Muscle of leg (tissue), 11 donors: ENCODE measurements around the gene HDAC7. TPM values are rescaled to one million over a fixed set of nuclear protein-coding genes. Genes with fewer than 3 reads are reported as not detected.
"Not testable (repeated sequence)": the region's sequence is repeated elsewhere in the genome, so short reads cannot be mapped to it uniquely, and the experiment has no call there.

ENCODE experiments used
- DNase-seq: peaks from one replicate; pipeline ENCODE4 v3.0.0; 2013
- H3K27ac ChIP-seq: one replicate; pipeline ENCODE4 v1.5.1; 2013; ENCODE audit warnings: mild to moderate bottlenecking, low read length, control low read depth
- H3K27me3 ChIP-seq: one replicate; pipeline ENCODE4 v1.6.1; 2013; ENCODE audit warnings: low read length; ENCODE audit not compliant: control insufficient read depth, insufficient read depth
- H3K36me3 ChIP-seq: one replicate; pipeline ENCODE4 v1.6.1; 2013; ENCODE audit warnings: low read length; ENCODE audit not compliant: control insufficient read depth, insufficient read depth
- H3K4me1 ChIP-seq: one replicate; pipeline ENCODE4 v1.6.1; 2013; ENCODE audit warnings: low read length; ENCODE audit not compliant: control insufficient read depth, insufficient read depth
- H3K4me3 ChIP-seq: one replicate; pipeline ENCODE4 v1.5.1; 2013; ENCODE audit warnings: low read length, control low read depth
- H3K9me3 ChIP-seq: replicated peaks from 2 replicates; pipeline ENCODE4 v1.6.1; 2013; ENCODE audit warnings: low read depth, low read length; ENCODE audit not compliant: control insufficient read depth
- WGBS: methylation state at CpG from one replicate; pipeline ENCODE4 v1.1.5; 2013; ENCODE audit warnings: missing lambda C conversion rate; ENCODE audit not compliant: insufficient coverage; 5-methylcytosine and 5-hydroxymethylcytosine counted together
- polyA plus RNA-seq, 8 donors: library from polyadenylated mRNA; unstranded; fragments of 120-200 nt; gene quantifications; one replicate each; pipeline versions ENCODE4 v1.2.1 to v1.2.3, GENCODE V29; 2013; ENCODE audit warnings: inconsistent platforms in 1 of 8, low replicate concordance in 1 of 8; ENCODE audit not compliant: insufficient read length in 8 of 8, insufficient read depth in 1 of 8
- total RNA-seq: library from RNA; stranded (reverse); fragments of 120-200 nt; gene quantifications from one replicate; pipeline ENCODE4 v1.2.4, GENCODE V29; 2013

The HDAC7 gene
- total and polyA plus RNA-seq, 9 donors: 27.4 to 72.8 (median 59.5) TPM

- Histone ChIP-seq H3K27ac (peak overlapping the region; percentile 96), H3K4me3 (peak overlapping the region; percentile 38), H3K27me3 (no peaks in the 10 kb centered on the region), H3K4me1 (peaks cover 79% of the 10 kb centered on the region), H3K9me3 (no peaks in the 10 kb centered on the region), H3K36me3 (peaks cover 22% of the 10 kb centered on the region)
- DNase-seq: peak; percentile 64
- WGBS: 38% methylated on average over 7 of the region's 9 CpGs
Observed at GRCh38 chr12:47813511-47814196, 6.0 kb downstream of the HDAC7 start.

GRCh38 chr12:47812797-47813510 lies 6.7 kb downstream of the HDAC7 start:
- peak overlapping the region; percentile 38 for H3K4me3 ChIP-seq
- H3K9me3 ChIP-seq: no peaks in the 10 kb centered on the region
- no peaks in the 10 kb centered on the region for H3K27me3 ChIP-seq
- peak overlapping the region; percentile 96 for H3K27ac ChIP-seq
- peak; percentile 85 for DNase-seq
- peaks cover 18% of the 10 kb centered on the region for H3K36me3 ChIP-seq
- H3K4me1 ChIP-seq: peaks cover 79% of the 10 kb centered on the region
- 0% methylated on average over 20 of the region's 37 CpGs for WGBS

GRCh38 chr12:47811581-47812484 lies 7.9 kb downstream of the HDAC7 start:
- H3K27me3 ChIP-seq: no peaks in the 10 kb centered on the region
- H3K36me3 ChIP-seq: peaks cover 18% of the 10 kb centered on the region
- peak overlapping the region; percentile 96 for H3K27ac ChIP-seq
- no peak overlapping the region for H3K4me3 ChIP-seq
- 29% methylated on average over 10 of the region's 14 CpGs for WGBS
- peak; percentile 96 for DNase-seq
- H3K4me1 ChIP-seq: peaks cover 75% of the 10 kb centered on the region
- no peaks in the 10 kb centered on the region for H3K9me3 ChIP-seq

- Histone ChIP-seq H3K9me3 (no peaks in the 10 kb centered on the region), H3K4me1 (peaks cover 74% of the 10 kb centered on the region), H3K27ac (peak overlapping the region; percentile 96), H3K36me3 (peaks cover 22% of the 10 kb centered on the region), H3K27me3 (no peaks in the 10 kb centered on the region), H3K4me3 (no peak overlapping the region)
- WGBS: 17% methylated on average over 1 of the region's 2 CpGs
- DNase-seq: no peak
Observed at GRCh38 chr12:47811072-47811396, 8.7 kb downstream of the HDAC7 start.

GRCh38 chr12:47809518-47809917 lies 10.2 kb downstream of the HDAC7 start:
- H3K27me3 ChIP-seq, H3K4me3 ChIP-seq, DNase-seq, H3K9me3 ChIP-seq, H3K27ac ChIP-seq: not testable (repeated sequence)
- peaks cover 82% of the 10 kb centered on the region for H3K4me1 ChIP-seq
- 90% methylated on average over 2 of the region's 9 CpGs for WGBS
- peaks cover 29% of the 10 kb centered on the region for H3K36me3 ChIP-seq

- DNase-seq: no peak
- Histone ChIP-seq H3K27me3 (no peaks in the 10 kb centered on the region), H3K4me1 (peaks cover 82% of the 10 kb centered on the region), H3K4me3 (no peak overlapping the region), H3K36me3 (peaks cover 25% of the 10 kb centered on the region), H3K27ac (peak overlapping the region; percentile 77), H3K9me3 (no peaks in the 10 kb centered on the region)
- 60% methylated on average over 9 of the region's 9 CpGs for WGBS
Observed at GRCh38 chr12:47808574-47809365, 10.9 kb downstream of the HDAC7 start.

GRCh38 chr12:47808050-47808449 lies 11.7 kb downstream of the HDAC7 start:
- Histone ChIP-seq H3K4me3 (no peak overlapping the region), H3K4me1 (peaks cover 82% of the 10 kb centered on the region)
- 22% methylated on average over 5 of the region's 9 CpGs for WGBS

GRCh38 chr12:47807338-47807737 lies 12.4 kb downstream of the HDAC7 start:
- H3K27ac ChIP-seq: peak overlapping the region; percentile 77
- no peaks in the 10 kb centered on the region for H3K9me3 ChIP-seq
- H3K4me1 ChIP-seq: peaks cover 82% of the 10 kb centered on the region
- no peak overlapping the region for H3K4me3 ChIP-seq
- peaks cover 32% of the 10 kb centered on the region for H3K36me3 ChIP-seq
- no peaks in the 10 kb centered on the region for H3K27me3 ChIP-seq
- WGBS: 61% methylated on average over 4 of the region's 5 CpGs
- DNase-seq: no peak

More at GRCh38 chr12:47808050-47808449, 11.7 kb downstream of the HDAC7 start:
- peak; percentile 78 for DNase-seq
- Histone ChIP-seq H3K27me3 (no peaks in the 10 kb centered on the region), H3K9me3 (no peaks in the 10 kb centered on the region), H3K36me3 (peaks cover 29% of the 10 kb centered on the region), H3K27ac (peak overlapping the region; percentile 77)

GRCh38 chr12:47805417-47805816 lies 14.3 kb downstream of the HDAC7 start:
- DNase-seq: no peak

More at GRCh38 chr12:47805417-47805816, 14.3 kb downstream of the HDAC7 start:
- Histone ChIP-seq H3K4me1 (peaks cover 81% of the 10 kb centered on the region), H3K4me3 (no peak overlapping the region), H3K9me3 (no peaks in the 10 kb centered on the region), H3K27ac (peak overlapping the region; percentile 63), H3K36me3 (peaks cover 35% of the 10 kb centered on the region), H3K27me3 (no peaks in the 10 kb centered on the region)
- WGBS: no CpG with 5 or more reads among the region's 2 CpGs
